ENCODE measurements around the gene DEF6. TPM values are rescaled to one million over a fixed set of nuclear protein-coding genes. Genes with fewer than 3 reads are reported as not detected.

DEF6 gene
- total RNA-seq, 1 donor from 2014 or later: 5.9 TPM

DNA sequence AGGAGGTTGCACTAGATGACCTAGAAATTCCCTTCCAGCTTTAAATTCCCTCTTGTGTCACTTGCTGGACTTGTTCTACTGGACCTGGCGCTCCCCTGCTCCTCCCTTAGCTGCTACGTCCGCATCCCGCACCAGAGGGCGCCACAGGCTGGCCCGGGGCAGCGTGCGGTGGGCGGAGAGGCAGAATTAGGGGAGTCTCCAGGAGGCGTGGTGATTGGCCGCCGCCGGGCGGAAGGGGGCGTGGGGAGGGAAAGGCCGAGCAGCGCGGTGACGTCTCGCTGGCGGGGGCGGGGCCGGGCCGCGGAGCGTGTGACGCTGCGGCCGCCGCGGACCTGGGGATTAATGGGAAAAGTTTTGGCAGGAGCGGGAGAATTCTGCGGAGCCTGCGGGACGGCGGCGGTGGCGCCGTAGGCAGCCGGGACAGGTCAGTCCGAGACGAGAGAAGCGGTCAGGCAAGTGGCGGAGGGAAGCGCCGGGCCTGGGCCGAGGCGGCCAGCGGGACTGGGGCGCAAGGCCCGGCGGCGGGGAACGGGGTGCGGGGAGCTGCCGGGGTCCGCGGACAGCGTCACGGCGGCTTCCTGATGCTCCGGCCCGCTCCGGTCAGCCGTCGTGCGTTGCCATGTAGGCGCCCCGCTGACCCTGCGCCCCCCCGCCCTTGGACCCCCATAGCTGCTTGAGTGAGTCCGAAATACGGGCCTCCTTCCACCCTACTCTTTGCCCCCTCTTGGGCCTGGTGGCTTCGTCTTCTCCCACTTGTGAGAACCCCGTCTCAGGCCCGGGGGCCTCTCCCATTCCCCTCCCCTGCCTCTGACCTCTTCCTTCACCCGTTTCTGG is 44.9 kb downstream of the DEF6 start, which contains the start of gene PPARD:
Gene PPARD, plus strand, starts transcription at position 301 of the 834 bp plus-strand sequence. CDS start 68,530 bp downstream, outside the sequence.
- peak within 1 kb of the TSS; percentile 94 for H3K27ac Mint-ChIP-seq
- peak within 1 kb of the TSS; percentile 90 for H3K4me3 Mint-ChIP-seq (ENCODE audit: low read depth)

DNA sequence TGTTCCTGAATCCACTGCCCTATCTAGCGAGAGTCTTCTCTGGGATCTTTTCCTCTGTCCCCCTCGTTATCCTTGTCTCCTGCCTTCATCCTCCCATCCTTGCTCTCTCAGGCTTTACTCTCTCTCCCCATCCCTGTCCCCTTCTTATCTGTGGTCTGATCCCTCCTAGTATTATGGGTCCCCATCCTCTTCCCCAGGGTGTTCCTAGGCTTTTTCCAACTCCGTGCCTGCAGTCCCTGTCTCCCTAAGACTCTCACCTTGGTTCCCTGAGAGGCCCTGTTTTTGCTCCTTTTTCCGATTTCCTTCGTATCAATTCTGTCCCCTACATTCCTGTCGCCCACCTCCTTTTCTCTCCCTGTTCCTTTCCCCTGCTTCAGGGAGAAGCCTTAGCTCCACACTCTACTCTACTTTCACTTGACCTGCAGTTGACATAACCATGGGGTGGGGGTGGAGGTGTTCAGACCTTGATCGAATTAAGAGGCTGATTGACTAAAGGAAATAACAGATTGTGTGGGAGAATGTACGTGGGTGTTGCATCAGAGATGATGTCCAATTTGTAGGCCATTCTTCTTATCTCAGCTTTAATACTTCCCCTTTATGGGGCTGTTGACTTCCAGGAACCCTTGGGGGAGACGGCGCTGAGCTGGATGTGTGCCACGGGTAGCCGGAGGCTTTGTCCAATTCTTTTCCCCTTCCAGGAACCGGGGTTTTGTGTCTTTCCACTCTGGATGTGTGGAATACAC is 45.6 kb downstream of the DEF6 start:
- peaks cover 3% of the 10 kb centered on the region for H3K9me3 Mint-ChIP-seq (ENCODE audit: low read depth)
- no peaks in the 10 kb centered on the region for H3K36me3 Mint-ChIP-seq (ENCODE audit: insufficient read depth)
- no peak for TF ChIP-seq CTCF (IDR thresholded peaks at IDR 0.05; ENCODE audit: unreplicated experiment)
- peaks cover 4% of the 10 kb centered on the region for H3K27me3 Mint-ChIP-seq
- peak overlapping the region; percentile 94 for H3K27ac Mint-ChIP-seq
- no peak for DNase-seq (ENCODE audit: low spot score, unreplicated experiment)
- H3K4me3 Mint-ChIP-seq (ENCODE audit: low read depth): peak overlapping the region; percentile 90
- H3K4me1 Mint-ChIP-seq (ENCODE audit: low read depth): peaks cover 10% of the 10 kb centered on the region

More for the DNA sequence above, 44.9 kb downstream of the DEF6 start, which contains the start of gene PPARD:
- DNase-seq (ENCODE audit: low spot score, unreplicated experiment): peak; percentile 100
- no peaks in the 10 kb centered on the region for H3K36me3 Mint-ChIP-seq (ENCODE audit: insufficient read depth)
- TF ChIP-seq CTCF (IDR thresholded peaks at IDR 0.05; ENCODE audit: unreplicated experiment): peak; percentile 92
- peaks cover 10% of the 10 kb centered on the region for H3K4me1 Mint-ChIP-seq (ENCODE audit: low read depth)
- H3K27me3 Mint-ChIP-seq: peaks cover 8% of the 10 kb centered on the region
- H3K9me3 Mint-ChIP-seq (ENCODE audit: low read depth): peaks cover 3% of the 10 kb centered on the region

GRCh38 chr6:35343835-35344550 is 46.4 kb downstream of the DEF6 start:
- H3K9me3 Mint-ChIP-seq (ENCODE audit: low read depth): peaks cover 3% of the 10 kb centered on the region
- peaks cover 10% of the 10 kb centered on the region for H3K4me1 Mint-ChIP-seq (ENCODE audit: low read depth)

DNA sequence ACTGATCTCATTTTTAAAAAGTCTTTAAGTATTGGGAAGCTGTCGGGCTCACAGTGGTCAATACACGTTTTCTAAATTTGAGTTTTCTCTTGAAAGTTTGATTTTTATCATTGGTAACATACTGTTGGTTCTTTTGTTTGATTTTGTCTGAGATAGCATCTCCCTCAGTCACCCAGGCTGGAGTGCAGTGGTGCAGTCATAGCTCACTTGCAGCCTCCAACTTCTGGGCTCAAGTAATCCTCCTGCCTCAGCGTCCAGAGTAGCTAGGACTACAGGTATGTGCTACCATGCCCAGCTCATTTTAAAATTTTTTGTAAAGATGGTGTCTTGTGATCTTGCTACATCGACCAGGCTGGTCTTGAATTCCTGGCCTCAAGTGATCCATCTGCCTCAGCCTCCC is 53.8 kb downstream of the DEF6 start:
- no peak overlapping the region for H3K4me3 Mint-ChIP-seq (ENCODE audit: low read depth)
- TF ChIP-seq CTCF (IDR thresholded peaks at IDR 0.05; ENCODE audit: unreplicated experiment): no peak
- H3K27me3 Mint-ChIP-seq: no peaks in the 10 kb centered on the region
- no peak overlapping the region for H3K27ac Mint-ChIP-seq
- DNase-seq (ENCODE audit: low spot score, unreplicated experiment): no peak
- no peaks in the 10 kb centered on the region for H3K4me1 Mint-ChIP-seq (ENCODE audit: low read depth)
- H3K9me3 Mint-ChIP-seq (ENCODE audit: low read depth): no peaks in the 10 kb centered on the region
- peaks cover 24% of the 10 kb centered on the region for H3K36me3 Mint-ChIP-seq (ENCODE audit: insufficient read depth)

More at GRCh38 chr6:35343835-35344550, 46.4 kb downstream of the DEF6 start:
- no peak for TF ChIP-seq CTCF (IDR thresholded peaks at IDR 0.05; ENCODE audit: unreplicated experiment)
- Mint-ChIP-seq H3K27me3 (peaks cover 4% of the 10 kb centered on the region), H3K4me3 (ENCODE audit: low read depth) (peak overlapping the region; percentile 90), H3K27ac (peak overlapping the region; percentile 12), H3K36me3 (ENCODE audit: insufficient read depth) (peaks cover 3% of the 10 kb centered on the region)
- no peak for DNase-seq (ENCODE audit: low spot score, unreplicated experiment)

GRCh38 chr6:35352735-35353134 is 55.1 kb downstream of the DEF6 start:
- H3K27ac Mint-ChIP-seq: no peak overlapping the region
- H3K4me1 Mint-ChIP-seq (ENCODE audit: low read depth): no peaks in the 10 kb centered on the region
- no peak for DNase-seq (ENCODE audit: low spot score, unreplicated experiment)
- no peaks in the 10 kb centered on the region for H3K27me3 Mint-ChIP-seq
- peaks cover 25% of the 10 kb centered on the region for H3K36me3 Mint-ChIP-seq (ENCODE audit: insufficient read depth)
- no peak for TF ChIP-seq CTCF (IDR thresholded peaks at IDR 0.05; ENCODE audit: unreplicated experiment)
- no peaks in the 10 kb centered on the region for H3K9me3 Mint-ChIP-seq (ENCODE audit: low read depth)
- no peak overlapping the region for H3K4me3 Mint-ChIP-seq (ENCODE audit: low read depth)

Measured in progenitor cell of endocrine pancreas (in vitro differentiated cells).